HG02938 (cell line): ENCODE results near the gene SLIT3.

Source experiments
- ATAC-seq: cut with Tn5 transposase; IDR thresholded peaks from one replicate; pipeline ENCODE4 v1.9.1; 2021; ENCODE audit warnings: mild to moderate bottlenecking, moderate library complexity; ENCODE audit not compliant: unreplicated experiment

SLIT3 gene

GRCh38 chr5:169049712-169050111 lies 251.2 kb downstream of the SLIT3 start:
- no peak for ATAC-seq

- ATAC-seq: no peak
Measured at GRCh38 chr5:169048181-169049125, 252.5 kb downstream of the SLIT3 start.

GRCh38 chr5:169044962-169045361 lies 256.0 kb downstream of the SLIT3 start:
- ATAC-seq: no peak

GRCh38 chr5:169041180-169041579 lies 259.8 kb downstream of the SLIT3 start:
- ATAC-seq: no peak

GRCh38 chr5:169039592-169039991 lies 261.3 kb downstream of the SLIT3 start:
- ATAC-seq: no peak

GRCh38 chr5:169037466-169037865 lies 263.5 kb downstream of the SLIT3 start:
- no peak for ATAC-seq

- ATAC-seq: no peak
Measured at GRCh38 chr5:169036079-169036805, 264.7 kb downstream of the SLIT3 start.

- ATAC-seq: no peak
Measured at GRCh38 chr5:169029661-169030274, 271.2 kb downstream of the SLIT3 start.

- ATAC-seq: no peak
Measured at GRCh38 chr5:169029037-169029436, 271.9 kb downstream of the SLIT3 start.

GRCh38 chr5:169027501-169028061 lies 273.4 kb downstream of the SLIT3 start:
- no peak for ATAC-seq

GRCh38 chr5:169025491-169025890 lies 275.4 kb downstream of the SLIT3 start:
- ATAC-seq: no peak

GRCh38 chr5:169024421-169024820 lies 276.5 kb downstream of the SLIT3 start:
- no peak for ATAC-seq

- no peak for ATAC-seq
Measured at GRCh38 chr5:169022718-169023117, 278.2 kb downstream of the SLIT3 start.

- ATAC-seq: no peak
Measured at GRCh38 chr5:169020102-169020501, 280.8 kb downstream of the SLIT3 start.

GRCh38 chr5:169018925-169019324 lies 282.0 kb downstream of the SLIT3 start:
- ATAC-seq: no peak

- ATAC-seq: no peak
Measured at GRCh38 chr5:169015991-169016390, 284.9 kb downstream of the SLIT3 start.

- ATAC-seq: no peak
Measured at GRCh38 chr5:169013846-169014245, 287.1 kb downstream of the SLIT3 start.

GRCh38 chr5:169013208-169013728 lies 287.7 kb downstream of the SLIT3 start:
- no peak for ATAC-seq

- ATAC-seq: no peak
Measured at GRCh38 chr5:169012450-169012849, 288.5 kb downstream of the SLIT3 start.

- ATAC-seq: no peak
Measured at GRCh38 chr5:169011451-169011850, 289.5 kb downstream of the SLIT3 start.

- no peak for ATAC-seq
Measured at GRCh38 chr5:169011009-169011408, 289.9 kb downstream of the SLIT3 start.
